GM21717 (cell line): ENCODE results near the gene GLI2.

ENCODE experiments used
- ATAC-seq: cut with Tn5 transposase; IDR thresholded peaks from one replicate; pipeline ENCODE4 v1.9.1; 2021; ENCODE audit warnings: mild to moderate bottlenecking, moderate library complexity; ENCODE audit not compliant: unreplicated experiment

The GLI2 gene

GRCh38 chr2:120769076-120769786 lies 33.6 kb downstream of the GLI2 start:
- no peak for ATAC-seq

- ATAC-seq, result no peak
Measured at GRCh38 chr2:120769787-120770120, 34.1 kb downstream of the GLI2 start.

GRCh38 chr2:120770176-120770575 lies 34.5 kb downstream of the GLI2 start:
- ATAC-seq, result no peak

GRCh38 chr2:120770641-120771040 lies 35.0 kb downstream of the GLI2 start:
- ATAC-seq, result no peak

GRCh38 chr2:120771111-120771780 lies 35.6 kb downstream of the GLI2 start:
- ATAC-seq, result no peak

GRCh38 chr2:120771781-120772208 lies 36.1 kb downstream of the GLI2 start:
- no peak for ATAC-seq

- ATAC-seq, result no peak
Measured at GRCh38 chr2:120772261-120772660, 36.6 kb downstream of the GLI2 start.

- no peak for ATAC-seq
Measured at GRCh38 chr2:120773186-120773800, 37.6 kb downstream of the GLI2 start.

- no peak for ATAC-seq
Measured at GRCh38 chr2:120774557-120775160, 39.0 kb downstream of the GLI2 start.

GRCh38 chr2:120775194-120775593 lies 39.5 kb downstream of the GLI2 start:
- no peak for ATAC-seq

GRCh38 chr2:120775801-120776589 lies 40.3 kb downstream of the GLI2 start:
- no peak for ATAC-seq

- ATAC-seq, result no peak
Measured at GRCh38 chr2:120776649-120777048, 41.0 kb downstream of the GLI2 start.

- no peak for ATAC-seq
Measured at GRCh38 chr2:120777170-120777751, 41.6 kb downstream of the GLI2 start.

GRCh38 chr2:120777787-120778186 lies 42.1 kb downstream of the GLI2 start:
- no peak for ATAC-seq

- ATAC-seq, result no peak
Measured at GRCh38 chr2:120778244-120778643, 42.6 kb downstream of the GLI2 start.

- ATAC-seq, result no peak
Measured at GRCh38 chr2:120779781-120780283, 44.2 kb downstream of the GLI2 start.

- no peak for ATAC-seq
Measured at GRCh38 chr2:120780402-120780801, 44.7 kb downstream of the GLI2 start.

- no peak for ATAC-seq
Measured at GRCh38 chr2:120783371-120783791, 47.7 kb downstream of the GLI2 start.

GRCh38 chr2:120783969-120784372 lies 48.3 kb downstream of the GLI2 start:
- ATAC-seq, result no peak
